HL-60 (cell line): Measurements from ENCODE around the gene AP2A2.

Experiments used
- DNase-seq, 2 experiments: peaks; one replicate each; pipeline ENCODE4 v3.0.0-alpha.2; 2010 to 2020; ENCODE audit warnings: low read depth in 1 of 2, low spot score in 1 of 2
- H3K27ac ChIP-seq: fragments of 250-450 bp; sonication (Bioruptor Pico); replicated peaks from 2 replicates; pipeline ENCODE4 v1.5.1; 2020; ENCODE audit warnings: mild to moderate bottlenecking, moderate library complexity
- H3K27me3 ChIP-seq: fragments of 250-450 bp; sonication (Bioruptor Pico); 2 replicates; pipeline ENCODE4 v1.5.1; 2021; ENCODE audit warnings: mild to moderate bottlenecking, moderate library complexity; ENCODE audit not compliant: insufficient read depth, poor library complexity, severe bottlenecking
- H3K4me3 ChIP-seq: replicated peaks from 2 replicates; pipeline ENCODE4 v1.5.1; 2011; ENCODE audit warnings: mild to moderate bottlenecking, control low read depth, low read length; ENCODE audit not compliant: insufficient read depth
- CTCF ChIP-seq: IDR thresholded peaks from one replicate; pipeline ENCODE4 v1.5.1; 2011; ENCODE audit warnings: low read length, control low read depth, inconsistent platforms; ENCODE audit not compliant: insufficient read depth
- GABPA ChIP-seq: IDR thresholded peaks from 2 replicates; pipeline ENCODE4 v1.6.1; 2012; ENCODE audit warnings: low read depth
- POLR2AphosphoS5 ChIP-seq: IDR thresholded peaks from 2 replicates; pipeline ENCODE4 v1.6.1; 2012; ENCODE audit warnings: low read depth
- REST ChIP-seq: IDR thresholded peaks from 2 replicates; pipeline ENCODE4 v1.6.1; 2012; ENCODE audit warnings: low read depth; ENCODE audit not compliant: insufficient replicate concordance
- SPI1 ChIP-seq: IDR thresholded peaks from 2 replicates; pipeline ENCODE4 v1.6.1; 2012; ENCODE audit warnings: low read depth, mild to moderate bottlenecking, borderline replicate concordance

AP2A2 gene

GRCh38 chr11:984546-984945, 58.9 kb downstream of the AP2A2 start:
- TF ChIP-seq GABPA (no peak), SPI1 (no peak), CTCF (no peak), POLR2AphosphoS5 (no peak), REST (no peak)
- H3K27ac ChIP-seq = no peak overlapping the region
- DNase-seq = no peak
- H3K27me3 ChIP-seq = no peaks in the 10 kb centered on the region
- no peak overlapping the region for H3K4me3 ChIP-seq

GRCh38 chr11:985406-985805, 59.7 kb downstream of the AP2A2 start:
- no peak for DNase-seq
- Histone ChIP-seq H3K27me3 (no peaks in the 10 kb centered on the region), H3K27ac (no peak overlapping the region), H3K4me3 (no peak overlapping the region)
- TF ChIP-seq SPI1 (no peak), POLR2AphosphoS5 (no peak), CTCF (no peak), REST (no peak)

- H3K27ac ChIP-seq = no peak overlapping the region
- no peak overlapping the region for H3K4me3 ChIP-seq
- TF ChIP-seq POLR2AphosphoS5 (no peak), REST (no peak), CTCF (no peak), SPI1 (no peak), GABPA (no peak)
- H3K27me3 ChIP-seq = no peaks in the 10 kb centered on the region
- no peak for DNase-seq
Measured at GRCh38 chr11:985848-986247, 60.2 kb downstream of the AP2A2 start.
